ENCODE data around the gene COQ8B. TPM values are rescaled to one million over a fixed set of nuclear protein-coding genes. Genes with fewer than 3 reads are reported as not detected.

The COQ8B gene
- total and polyA plus RNA-seq, 2 of the 4 experiments (the other 2 are of a cell fraction): 14.9 to 23.2 TPM

DNA sequence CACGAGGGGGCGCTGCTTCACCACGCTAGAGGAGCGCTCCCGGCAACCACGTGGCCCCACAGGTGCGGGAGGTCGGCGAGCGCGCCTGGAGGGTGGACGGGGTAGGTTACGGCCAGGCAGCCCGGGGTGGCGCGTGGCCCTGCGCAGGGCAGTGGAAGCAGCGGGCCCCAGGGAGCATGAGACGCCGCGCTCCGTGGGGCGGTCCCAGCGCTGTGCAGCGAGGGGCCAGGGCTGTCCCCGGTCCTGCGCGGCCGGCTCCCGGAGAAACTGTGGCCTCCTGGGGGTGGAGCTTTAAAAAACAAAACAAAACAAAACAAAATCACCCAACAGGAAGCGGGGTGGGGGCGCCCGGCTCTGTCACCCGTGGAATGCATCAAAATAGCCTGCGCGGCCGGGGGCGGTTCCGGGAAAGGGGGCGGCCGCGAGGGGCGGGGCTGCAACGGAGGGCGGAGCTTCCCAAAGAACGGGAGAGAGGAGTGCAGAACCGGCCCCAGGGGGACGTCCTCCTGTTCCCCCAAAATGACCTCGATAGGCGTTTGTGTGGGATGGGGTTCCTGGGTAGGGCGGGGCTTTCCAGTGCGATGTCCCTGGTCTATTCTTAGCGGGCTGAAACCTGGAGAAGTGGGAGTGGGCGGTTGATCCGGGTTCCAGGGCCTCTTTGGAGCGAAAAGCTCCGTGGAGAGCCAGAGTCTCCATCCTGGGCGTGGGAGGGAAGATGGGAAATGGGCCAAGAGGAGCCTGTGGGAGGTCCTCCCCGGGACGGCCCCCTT is 53.6 kb downstream of the COQ8B start:
- H3K79me1 ChIP-seq (ENCODE audit: low read depth in 1 of 2, low read length in 2 of 2): no peaks in the 10 kb centered on the region; a peak in 1 of 4 replicates
- intact Hi-C loops (cut with micrococcal nuclease): loop anchor here (1.0 to 5.0 kb wide), 4 partner anchors 39 to 309 kb away; no protein-coding TSS in a partner anchor
- DNase-seq: peak; percentile 84
- H3K27me3 ChIP-seq (ENCODE audit: control insufficient read depth, insufficient read depth, low read length): no peaks in the 10 kb centered on the region
- dilution Hi-C loops (cut with HindIII; ENCODE audit: low sequenced_read_pairs, unreplicated experiment): no loop called here
- H3K9me3 ChIP-seq (ENCODE audit: control insufficient read depth, insufficient read depth, low read length): no peaks in the 10 kb centered on the region
- peak overlapping the region; percentile 86 for H3K4me2 ChIP-seq (ENCODE audit: low read depth, low read length)
- H2BK5ac ChIP-seq (ENCODE audit: low read depth, low read length, poor library complexity, severe bottlenecking): peak overlapping the region; percentile 33
- H3K14ac ChIP-seq (replicated peaks; ENCODE audit: low read depth, low read length): peak overlapping the region; percentile 97
- H2BK15ac ChIP-seq (ENCODE audit: low read depth, low read length): peak overlapping the region; percentile 93; the same call in 1 of the 3 replicates
- H3K9me1 ChIP-seq (ENCODE audit: insufficient read depth, low read length): peaks cover 12% of the 10 kb centered on the region
- ATAC-seq (ENCODE audit: low read depth): peak; percentile 84
- peak overlapping the region; percentile 99 for H3K23ac ChIP-seq (ENCODE audit: low read depth, low read length)
- POLR2A ChIA-PET (ENCODE audit: unreplicated experiment): interaction anchor here (1.2 kb wide), 1 partner anchor 17 kb away, joined by 4 read pairs; no protein-coding TSS in a partner anchor
- no peaks in the 10 kb centered on the region for H4K20me1 ChIP-seq (ENCODE audit: insufficient read depth, low read length)
- peak overlapping the region; percentile 57 for H3K4me3 ChIP-seq (ENCODE audit: insufficient read depth, low read depth, low read length)
- H2AK5ac ChIP-seq (ENCODE audit: low read depth, low read length): peak overlapping the region; percentile 96
- peak overlapping the region; percentile 88 for H2BK120ac ChIP-seq (ENCODE audit: low read depth, low read length)
- H3K4ac ChIP-seq (ENCODE audit: low read depth, low read length): peak overlapping the region; percentile 98
- H2AFZ ChIP-seq (replicated peaks; ENCODE audit: low read length, poor library complexity): peak overlapping the region; percentile 96
- peak overlapping the region; percentile 70; the same call in 1 of the 2 replicates for H3K56ac ChIP-seq (ENCODE audit: extremely low read depth, insufficient read depth, low read length)
- H3K4me1 ChIP-seq (ENCODE audit: control insufficient read depth, insufficient read depth, low read length): peaks cover 6% of the 10 kb centered on the region
- peak overlapping the region; percentile 47; the same call in 1 of the 2 replicates for H3K18ac ChIP-seq (ENCODE audit: low read depth, low read length)
- H2AK9ac ChIP-seq (replicated peaks; ENCODE audit: low read depth, low read length, poor library complexity): peak overlapping the region; percentile 93
- H3K27ac ChIP-seq (ENCODE audit: insufficient read depth, low read length): peak overlapping the region; percentile 96
- CTCF ChIA-PET: interaction anchor here (0.6 to 1.5 kb wide), 11 partner anchors 8 to 312 kb away, joined by 3 to 10 read pairs (median 4); partner anchors contain the start of genes ACTMAP, RAB4B and SNRPA
- H2BK20ac ChIP-seq (ENCODE audit: low read depth, low read length): no peak overlapping the region
- H3K9ac ChIP-seq (ENCODE audit: low read depth, low read length): peak overlapping the region; percentile 85
- peaks cover 14% of the 10 kb centered on the region; the same call in 1 of the 2 replicates for H3K36me3 ChIP-seq (ENCODE audit: control insufficient read depth, insufficient read depth, low read length)
- in situ Hi-C loops (cut with MboI; ENCODE audit: low sequenced_read_pairs): loop anchor here (5.0 to 25.0 kb wide), 2 partner anchors 144 to 599 kb away; partner anchors contain the start of gene HNRNPUL1
- WGBS, 2 experiments (ENCODE audit: extremely low coverage in 2 of 2, insufficient read length in 1 of 2): 1% methylated on average over 23 of the region's 60 CpGs; no CpG with 5 or more reads in 1 of the 2 experiments
- H4K5ac ChIP-seq (ENCODE audit: low read depth, low read length): peak overlapping the region; percentile 14; the same call in 1 of the 2 replicates
- peak overlapping the region; percentile 89 for H4K91ac ChIP-seq (ENCODE audit: insufficient read depth, low read depth, low read length)
- no TSS peak for BruUV-seq (replicated peaks)
- peak overlapping the region; percentile 17 to 87; a peak in 3 of 4 replicates for H4K8ac ChIP-seq (ENCODE audit: low read depth in 2 of 2, low read length in 2 of 2)
- peak; percentile 50; the same call in 1 of the 2 replicates for TF ChIP-seq POLR2A (IDR thresholded peaks at IDR 0.05; ENCODE audit: low read depth, low read length)
- no peak for TF ChIP-seq RCOR1 (IDR thresholded peaks at IDR 0.05; ENCODE audit: insufficient replicate concordance, low read length)
- TF ChIP-seq MXI1 (IDR thresholded peaks at IDR 0.05; ENCODE audit: borderline replicate concordance, low read depth, low read length): peak; percentile 99
- peak; percentile 93 for TF ChIP-seq RAD21 (IDR thresholded peaks at IDR 0.05; ENCODE audit: low read length)
- TF ChIP-seq, protein P1, sequence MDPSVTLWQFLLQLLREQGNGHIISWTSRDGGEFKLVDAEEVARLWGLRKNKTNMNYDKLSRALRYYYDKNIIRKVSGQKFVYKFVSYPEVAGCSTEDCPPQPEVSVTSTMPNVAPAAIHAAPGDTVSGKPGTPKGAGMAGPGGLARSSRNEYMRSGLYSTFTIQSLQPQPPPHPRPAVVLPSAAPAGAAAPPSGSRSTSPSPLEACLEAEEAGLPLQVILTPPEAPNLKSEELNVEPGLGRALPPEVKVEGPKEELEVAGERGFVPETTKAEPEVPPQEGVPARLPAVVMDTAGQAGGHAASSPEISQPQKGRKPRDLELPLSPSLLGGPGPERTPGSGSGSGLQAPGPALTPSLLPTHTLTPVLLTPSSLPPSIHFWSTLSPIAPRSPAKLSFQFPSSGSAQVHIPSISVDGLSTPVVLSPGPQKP (IDR thresholded peaks at IDR 0.05; ENCODE audit: borderline replicate concordance, low read depth, low read length): no peak
- TF ChIP-seq RFX5 (IDR thresholded peaks at IDR 0.05; ENCODE audit: low read depth, low read length): peak; percentile 31; the same call in 1 of the 2 replicates
- no peak for TF ChIP-seq FOS (IDR thresholded peaks at IDR 0.05; ENCODE audit: low read depth, low read length)
- TF ChIP-seq MAFK (IDR thresholded peaks at IDR 0.05; ENCODE audit: low read depth, low read length): no peak
- TF ChIP-seq SMC3 (IDR thresholded peaks at IDR 0.05; ENCODE audit: low read depth, low read length): peak; percentile 72
- no peak for TF ChIP-seq CHD1 (IDR thresholded peaks at IDR 0.05; ENCODE audit: low read depth, low read length)
- peak; percentile 91 for TF ChIP-seq USF2 (IDR thresholded peaks at IDR 0.05; ENCODE audit: low read depth, low read length)
- TF ChIP-seq NFE2L2 (IDR thresholded peaks at IDR 0.05; ENCODE audit: low read depth, low read length): no peak
- no peak for TF ChIP-seq CEBPB (IDR thresholded peaks at IDR 0.05; ENCODE audit: low read depth, low read length)
- peak; percentile 57 for TF ChIP-seq MAZ (IDR thresholded peaks at IDR 0.05; ENCODE audit: borderline replicate concordance, low read depth, low read length)
- no peak for TF ChIP-seq BHLHE40 (IDR thresholded peaks at IDR 0.05; ENCODE audit: low read depth, low read length)

All from IMR-90 (cell line).